ENCODE data around the gene SAE1.
"Not testable (repeated sequence)": the region's sequence is repeated elsewhere in the genome, so short reads cannot be mapped to it uniquely, and the experiment has no call there.

The SAE1 gene

DNA sequence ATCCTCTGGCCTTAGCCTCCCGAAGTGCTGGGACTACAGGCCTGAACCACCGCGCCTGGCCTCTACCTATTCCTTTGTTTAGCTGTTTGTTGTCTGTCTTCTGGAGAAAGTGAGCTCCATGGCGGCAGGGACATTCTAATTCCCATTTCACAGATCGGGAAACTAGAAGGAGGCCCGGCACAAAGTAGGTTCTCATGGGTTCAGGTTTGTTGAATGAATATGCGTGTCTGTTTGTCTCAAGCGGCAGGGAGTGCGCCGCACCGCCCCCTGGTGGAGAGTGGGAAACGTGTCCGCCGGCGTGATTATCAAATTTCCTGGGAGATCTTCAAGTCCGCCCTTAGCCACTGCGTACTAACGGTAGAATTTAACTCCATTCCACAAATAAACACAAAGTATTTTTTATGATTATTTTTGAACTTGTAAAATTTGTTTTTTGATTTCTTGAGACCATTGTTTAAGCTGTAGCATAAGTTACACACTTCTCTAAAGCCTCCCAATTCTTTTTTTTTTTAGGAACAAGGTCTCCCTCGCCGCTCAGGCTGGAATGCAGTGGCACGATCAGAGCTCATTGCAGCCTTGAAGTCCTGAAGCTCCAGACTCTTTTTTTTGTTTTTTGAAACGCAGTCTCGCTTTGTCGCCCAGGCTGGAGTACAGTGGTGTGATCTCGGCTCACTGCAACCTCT is 116.8 kb downstream of the SAE1 start:
- no peak for FAIRE-seq
- no peak for DNase-seq (ENCODE audit: insufficient read length, low spot score)
- no peak for TF ChIP-seq POLR2A (IDR thresholded peaks at IDR 0.05; ENCODE audit: low read depth, low read length)

DNA sequence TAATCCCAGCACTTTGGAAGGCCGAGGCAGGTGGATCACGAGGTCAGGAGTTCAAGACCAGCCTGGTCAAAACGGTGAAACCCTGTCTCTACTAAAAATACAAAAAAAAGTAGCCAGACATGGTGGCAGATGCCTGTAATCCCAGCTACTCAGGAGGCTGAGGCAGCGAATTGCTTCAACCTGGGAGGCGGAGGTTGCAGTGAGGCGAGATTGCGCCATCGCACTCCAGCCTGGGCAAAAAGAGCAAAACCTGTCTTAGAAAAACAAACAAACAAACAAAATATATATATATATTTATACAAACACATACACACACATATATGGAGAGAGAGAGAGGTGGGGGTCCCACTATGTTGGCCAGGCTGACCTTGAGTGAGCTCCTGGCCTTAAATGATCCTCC is 122.4 kb downstream of the SAE1 start:
- not testable (repeated sequence) for DNase-seq (ENCODE audit: insufficient read length, low spot score); FAIRE-seq

DNA sequence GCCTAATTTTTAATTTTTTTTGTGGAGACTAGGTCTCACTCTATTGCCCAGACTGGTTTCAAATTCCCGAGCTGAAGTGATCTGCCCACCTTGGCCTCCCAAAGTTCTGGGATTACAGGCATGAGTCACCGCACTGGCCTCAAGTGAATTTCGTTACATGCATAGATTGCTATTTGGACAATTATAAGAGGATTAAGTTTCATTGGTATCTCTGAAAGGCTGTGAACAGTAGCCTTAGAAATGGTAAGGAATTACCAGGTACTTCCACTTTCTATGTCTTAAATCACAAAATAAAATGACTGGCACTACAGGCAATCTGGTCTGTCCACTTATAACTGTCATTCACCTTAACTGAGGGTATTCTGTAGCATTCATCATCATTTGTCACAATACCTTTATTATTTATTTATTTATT is 122.8 kb downstream of the SAE1 start:
- TF ChIP-seq POLR2A (IDR thresholded peaks at IDR 0.05; ENCODE audit: low read depth, low read length): no peak
- peak; percentile 55 for FAIRE-seq

DNA sequence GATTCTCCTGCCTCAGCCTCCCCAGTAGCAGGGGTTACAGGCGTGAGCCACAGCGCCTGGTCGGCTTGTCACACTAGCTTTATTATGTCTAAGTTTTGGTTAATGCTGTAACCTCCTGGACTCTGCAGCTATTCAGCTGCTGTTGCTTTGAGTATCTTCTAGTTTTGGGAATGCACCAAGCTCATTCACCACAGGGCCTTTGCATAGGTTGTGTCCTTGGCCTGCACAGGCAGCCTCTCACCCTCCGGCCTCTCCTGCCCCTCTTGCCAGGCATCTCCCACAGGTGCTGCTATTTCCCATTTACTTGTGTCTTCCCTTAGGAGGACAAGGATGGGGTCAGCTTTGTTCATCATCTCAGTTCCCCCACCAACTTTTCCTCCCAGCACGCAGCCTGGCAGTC is 123.3 kb downstream of the SAE1 start:
- FAIRE-seq (no peak), DNase-seq (ENCODE audit: insufficient read length, low spot score) (no peak)
- no peak for TF ChIP-seq POLR2A (IDR thresholded peaks at IDR 0.05; ENCODE audit: low read depth, low read length)

More for the DNA sequence above, 122.8 kb downstream of the SAE1 start:
- no peak for DNase-seq (ENCODE audit: insufficient read length, low spot score)

DNA sequence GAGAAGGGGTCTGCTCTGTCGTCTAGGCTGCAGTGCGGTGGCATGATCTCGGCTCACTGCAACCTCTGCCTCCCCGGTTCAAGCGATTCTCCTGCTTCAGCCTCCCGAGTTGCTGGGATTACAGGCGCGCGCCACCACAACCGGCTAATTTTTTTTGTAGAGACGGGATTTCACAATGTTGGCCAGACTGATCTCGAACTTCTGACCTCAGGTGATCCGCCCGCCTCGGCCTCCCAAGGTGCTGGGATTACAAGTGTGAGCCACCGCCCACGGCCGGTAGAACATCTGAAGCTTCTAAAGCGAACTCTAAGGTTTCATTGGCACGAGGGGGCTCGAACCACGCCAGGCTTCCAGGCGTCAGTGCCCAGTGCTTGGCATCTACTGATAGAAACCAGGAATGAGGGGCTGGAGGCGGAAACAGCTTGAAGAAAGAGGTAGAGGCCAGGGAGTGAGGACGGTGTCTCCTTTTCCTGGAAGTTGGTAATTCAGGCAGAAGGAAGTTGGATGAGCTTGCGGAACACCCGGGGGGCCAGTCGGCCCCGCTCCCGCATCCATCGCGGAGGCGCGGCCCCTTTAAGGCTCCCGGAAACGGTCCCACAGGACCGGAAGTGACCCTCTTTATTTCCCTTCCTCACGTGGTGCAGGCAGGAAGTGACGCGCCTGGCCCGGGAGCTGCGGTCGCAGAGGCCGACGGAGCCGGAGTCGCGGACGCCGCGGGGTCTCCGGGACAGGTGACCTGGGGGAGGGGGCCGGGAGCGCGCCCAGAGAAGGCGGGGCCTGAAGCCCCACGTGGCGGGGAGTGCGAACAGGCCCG is 125.5 kb downstream of the SAE1 start, which contains the start of gene CCDC9:
Gene CCDC9, plus strand, starts transcription at position 647 of the 814 bp plus-strand sequence. CDS start 1,876 bp downstream, outside the sequence.
- TF ChIP-seq POLR2A (IDR thresholded peaks at IDR 0.05; ENCODE audit: low read depth, low read length): peak; percentile 17; the same call in 1 of the 2 replicates
- FAIRE-seq (no peak), DNase-seq (ENCODE audit: insufficient read length, low spot score) (peak; percentile 76)

DNA sequence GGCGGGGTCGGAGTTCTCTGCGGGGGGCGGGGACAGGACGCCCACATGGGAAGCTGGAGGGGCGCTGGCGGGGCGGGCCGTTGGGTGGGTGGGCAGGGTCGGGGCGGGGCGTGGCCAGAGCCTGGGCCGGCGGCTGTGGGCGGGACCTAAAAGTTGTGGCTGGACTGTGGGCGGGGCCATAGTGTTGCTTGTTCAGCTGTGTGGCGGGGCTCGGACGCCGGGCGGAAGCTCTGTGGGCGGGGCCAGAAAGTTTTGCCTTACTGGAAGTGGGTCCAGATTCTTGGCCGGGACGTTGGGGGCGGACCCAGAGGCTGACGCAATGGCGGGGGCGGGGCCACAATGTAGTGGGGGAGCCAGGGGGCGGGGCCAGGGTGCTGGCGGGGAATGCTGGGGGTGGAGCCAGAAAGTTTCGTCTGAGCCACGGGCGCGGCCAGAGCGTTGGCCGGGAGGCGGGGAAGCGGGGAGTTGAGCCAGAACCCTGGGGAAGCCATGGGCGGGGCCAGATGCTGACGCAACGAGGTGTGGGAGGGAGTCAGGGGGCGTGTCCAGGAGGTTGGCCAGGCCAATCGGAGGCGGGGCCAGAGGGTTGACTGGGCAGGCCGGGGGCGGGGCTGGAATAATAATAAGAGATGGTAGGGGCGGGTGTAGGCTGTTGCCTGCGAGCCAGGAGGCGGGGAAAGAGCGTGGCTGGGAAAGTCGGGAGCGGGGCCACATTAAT is 126.2 kb downstream of the SAE1 start:
- DNase-seq (ENCODE audit: insufficient read length, low spot score): peak; percentile 84
- no peak for FAIRE-seq
- TF ChIP-seq POLR2A (IDR thresholded peaks at IDR 0.05; ENCODE audit: low read depth, low read length): no peak

DNA sequence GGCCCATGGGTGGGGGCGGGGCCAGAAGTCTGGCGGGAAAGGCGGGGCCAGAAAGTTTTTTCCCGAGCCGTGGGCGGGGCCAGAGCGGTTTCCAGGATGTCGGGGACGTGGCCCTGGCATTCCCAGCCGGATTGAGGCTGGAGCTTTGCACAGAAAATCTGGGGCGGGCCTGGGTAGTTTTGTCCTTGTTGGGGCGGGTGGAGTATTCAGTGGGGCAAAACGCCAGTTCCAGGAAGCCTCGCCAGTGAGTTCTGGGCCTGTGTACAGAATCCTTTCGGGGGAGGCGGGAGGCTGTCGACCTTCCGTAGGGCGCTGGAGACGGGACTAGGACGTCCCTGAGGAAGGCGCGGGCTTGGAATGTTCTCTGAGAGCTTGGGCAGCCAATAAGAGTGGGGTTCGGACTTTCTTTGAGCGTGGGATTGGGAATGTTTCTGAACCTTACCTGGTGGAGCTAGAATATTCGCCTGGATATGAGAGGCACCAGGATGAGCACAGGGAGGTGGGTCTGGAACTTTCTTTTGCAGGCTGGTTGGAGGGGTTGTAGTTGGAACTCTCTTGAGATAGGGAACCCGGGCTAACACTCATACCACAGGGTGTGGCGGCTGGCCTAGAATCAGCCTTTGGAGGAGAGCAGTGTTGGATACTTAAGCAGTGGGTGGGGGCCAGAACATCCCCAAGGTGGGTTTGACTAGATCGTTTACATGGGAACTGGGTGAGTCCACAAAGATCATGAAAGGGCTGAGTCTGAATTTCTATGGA is 127.0 kb downstream of the SAE1 start:
- DNase-seq (ENCODE audit: insufficient read length, low spot score) (peak; percentile 61), FAIRE-seq (no peak)
- no peak; the same call in 1 of the 2 replicates for TF ChIP-seq POLR2A (IDR thresholded peaks at IDR 0.05; ENCODE audit: low read depth, low read length)

DNA sequence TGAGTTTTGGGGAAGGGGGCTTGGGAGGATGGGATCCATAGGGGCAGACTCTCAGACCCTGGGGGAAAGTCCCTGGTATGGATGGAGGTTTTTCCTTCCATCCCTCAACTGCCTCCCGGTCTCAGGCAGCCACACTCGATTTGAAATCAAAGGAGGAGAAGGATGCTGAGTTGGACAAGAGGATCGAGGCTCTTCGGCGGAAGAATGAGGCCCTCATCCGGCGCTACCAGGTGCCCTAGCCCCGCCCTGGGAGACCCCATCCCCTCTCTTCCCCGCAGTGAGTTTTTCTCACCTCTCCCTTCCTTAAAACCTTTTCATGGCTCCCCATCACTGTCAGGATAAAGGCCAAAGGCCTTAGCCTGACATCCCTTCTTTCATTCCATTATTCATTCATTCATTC is 127.8 kb downstream of the SAE1 start:
- no peak for TF ChIP-seq POLR2A (IDR thresholded peaks at IDR 0.05; ENCODE audit: low read depth, low read length)
- DNase-seq (ENCODE audit: insufficient read length, low spot score) (no peak), FAIRE-seq (no peak)

DNA sequence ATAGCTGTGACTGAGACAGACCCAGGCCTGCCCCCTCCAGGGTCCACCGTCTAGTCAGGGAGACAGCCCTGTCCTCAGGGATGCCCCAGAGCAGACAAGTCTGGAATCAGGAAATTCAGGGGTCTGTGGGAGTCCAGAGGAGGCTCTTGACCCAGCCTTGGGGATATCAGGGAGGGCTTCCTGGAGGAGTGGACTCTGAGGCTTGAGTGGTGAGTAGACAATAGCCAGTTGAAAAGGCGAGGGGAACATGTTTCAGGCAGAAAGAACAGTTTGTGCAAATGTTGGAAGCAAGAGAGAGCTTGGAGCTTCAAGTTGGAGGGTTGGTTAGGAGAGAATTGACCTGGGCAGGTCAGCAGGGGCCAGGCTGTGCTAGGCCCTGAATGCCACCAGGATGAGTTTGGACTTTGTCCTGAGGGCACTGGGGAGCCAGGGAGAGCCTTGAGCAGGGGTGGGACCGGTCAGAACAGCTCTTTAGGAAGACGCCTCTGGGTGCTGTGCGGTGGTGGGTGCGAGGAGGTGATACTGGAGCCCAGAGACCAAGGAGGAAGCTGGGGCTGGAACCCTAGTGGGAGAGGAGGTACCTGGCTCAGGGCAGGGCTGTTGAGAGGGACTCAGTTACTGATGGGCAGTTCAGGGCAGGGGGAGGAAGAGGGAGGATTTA is 128.4 kb downstream of the SAE1 start:
- DNase-seq (ENCODE audit: insufficient read length, low spot score) (no peak), FAIRE-seq (no peak)

More for the DNA sequence above, 128.4 kb downstream of the SAE1 start:
- TF ChIP-seq POLR2A (IDR thresholded peaks at IDR 0.05; ENCODE audit: low read depth, low read length): no peak

Data from H54 (cell line).